HUES64 (cell line): ENCODE data around the gene SEC61B.

Source experiments
- H3K27ac ChIP-seq: 2 replicates; pipeline ENCODE4 v1.7.0; 2013; ENCODE audit warnings: low read depth, low read length, inconsistent platforms
- H3K27me3 ChIP-seq: 2 replicates; pipeline ENCODE4 v1.6.1; 2013; ENCODE audit warnings: mild to moderate bottlenecking, low read length; ENCODE audit not compliant: insufficient read depth
- H3K36me3 ChIP-seq: 2 replicates; pipeline ENCODE4 v1.6.1; 2013; ENCODE audit warnings: mild to moderate bottlenecking, low read length; ENCODE audit not compliant: insufficient read depth
- H3K4me1 ChIP-seq: 2 replicates; pipeline ENCODE4 v1.6.1; 2013; ENCODE audit warnings: mild to moderate bottlenecking, low read length, moderate library complexity; ENCODE audit not compliant: insufficient read depth
- H3K4me3 ChIP-seq: 2 replicates; pipeline ENCODE4 v1.5.1; 2013; ENCODE audit warnings: mild to moderate bottlenecking, low read length, moderate library complexity
- H3K9ac ChIP-seq: 2 replicates; pipeline ENCODE4 v1.6.1; 2013; ENCODE audit warnings: mild to moderate bottlenecking, low read depth, low read length
- H3K9me3 ChIP-seq: 2 replicates; pipeline ENCODE4 v1.6.1; 2013; ENCODE audit warnings: low read depth, low read length; ENCODE audit not compliant: insufficient read depth
- WGBS: fragments of 150-250, 120-280 bp; methylation state at CpG from one replicate; pipeline ENCODE4 v1.1.7; 2013; ENCODE audit warnings: missing lambda C conversion rate; 5-methylcytosine and 5-hydroxymethylcytosine counted together

Gene SEC61B

GRCh38 chr9:99220011-99220410 is 2.1 kb upstream of the SEC61B start:
- Histone ChIP-seq H3K4me3 (peak overlapping the region; percentile 20; the same call in 1 of the 2 replicates), H3K27ac (no peak overlapping the region), H3K4me1 (peaks cover 4% of the 10 kb centered on the region), H3K36me3 (peaks cover 41% of the 10 kb centered on the region), H3K9ac (no peak overlapping the region), H3K27me3 (no peaks in the 10 kb centered on the region), H3K9me3 (no peaks in the 10 kb centered on the region)
- 87% methylated on average over 3 of the region's 4 CpGs for WGBS

DNA sequence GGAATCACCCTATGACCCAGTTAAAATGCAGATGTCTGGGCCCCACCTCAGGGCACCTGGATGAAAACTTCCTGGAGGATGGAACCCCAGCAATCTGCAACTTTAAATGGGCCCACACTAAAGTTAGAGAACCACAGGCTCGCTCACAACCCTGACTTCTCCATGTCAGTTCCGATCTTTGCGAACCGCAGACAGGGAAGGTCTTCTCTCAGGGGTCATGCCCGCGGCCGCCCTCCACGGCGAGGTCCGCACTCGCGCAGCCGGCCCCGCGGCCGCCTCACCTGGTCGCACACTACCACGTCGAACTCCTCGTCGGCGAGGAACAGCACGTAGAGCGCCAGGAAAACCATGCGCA is 839 bp upstream of the SEC61B start:
- H3K27ac ChIP-seq: peak overlapping the region; percentile 95
- H3K4me1 ChIP-seq: peaks cover 4% of the 10 kb centered on the region; the same call in 1 of the 2 replicates
- H3K27me3 ChIP-seq: no peaks in the 10 kb centered on the region
- no peaks in the 10 kb centered on the region for H3K9me3 ChIP-seq
- peak overlapping the region; percentile 93 for H3K9ac ChIP-seq
- WGBS: under 1% methylated on average over 25 of the region's 25 CpGs
- H3K36me3 ChIP-seq: peaks cover 47% of the 10 kb centered on the region
- H3K4me3 ChIP-seq: peak overlapping the region; percentile 93

- peaks cover 4% of the 10 kb centered on the region; the same call in 1 of the 2 replicates for H3K4me1 ChIP-seq
- no peaks in the 10 kb centered on the region for H3K27me3 ChIP-seq
- no peaks in the 10 kb centered on the region for H3K9me3 ChIP-seq
- H3K9ac ChIP-seq: peak overlapping the region; percentile 93
- peak overlapping the region; percentile 93 for H3K4me3 ChIP-seq
- peaks cover 41% of the 10 kb centered on the region for H3K36me3 ChIP-seq
- peak overlapping the region; percentile 95 for H3K27ac ChIP-seq
- 14% methylated on average over 30 of the region's 30 CpGs for WGBS
Measured at GRCh38 chr9:99222416-99223270, 561 bp downstream of the SEC61B start.

GRCh38 chr9:99224445-99224844 is 2.4 kb downstream of the SEC61B start:
- H3K27ac ChIP-seq: no peak overlapping the region
- H3K27me3 ChIP-seq: no peaks in the 10 kb centered on the region
- peaks cover 49% of the 10 kb centered on the region for H3K36me3 ChIP-seq
- no peak overlapping the region for H3K9ac ChIP-seq
- peaks cover 4% of the 10 kb centered on the region; the same call in 1 of the 2 replicates for H3K4me1 ChIP-seq
- no peak overlapping the region for H3K4me3 ChIP-seq
- 87% methylated on average over 1 of the region's 2 CpGs for WGBS
- H3K9me3 ChIP-seq: no peaks in the 10 kb centered on the region

DNA sequence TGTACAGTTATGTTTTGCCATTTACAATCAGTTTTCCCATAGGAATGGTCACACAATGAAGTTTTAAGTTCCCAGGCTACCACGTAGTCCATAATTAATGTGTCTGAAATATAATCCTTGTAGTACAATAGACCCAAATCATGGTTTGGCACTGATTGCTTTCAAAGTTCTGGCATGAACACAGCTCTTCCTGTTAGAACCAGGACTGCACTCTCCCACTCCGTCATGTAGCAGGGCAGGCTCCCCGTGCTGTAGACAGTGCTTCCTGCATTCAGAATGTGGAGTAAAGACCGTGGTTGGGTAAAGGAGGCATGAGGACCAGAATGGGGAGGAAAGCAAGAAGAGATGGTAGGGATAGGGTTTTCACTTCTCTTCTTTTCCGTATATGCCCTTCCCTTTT is 4.0 kb downstream of the SEC61B start:
- Histone ChIP-seq H3K36me3 (peaks cover 65% of the 10 kb centered on the region), H3K9ac (no peak overlapping the region)
- WGBS: 95% methylated on average over 4 of the region's 5 CpGs

DNA sequence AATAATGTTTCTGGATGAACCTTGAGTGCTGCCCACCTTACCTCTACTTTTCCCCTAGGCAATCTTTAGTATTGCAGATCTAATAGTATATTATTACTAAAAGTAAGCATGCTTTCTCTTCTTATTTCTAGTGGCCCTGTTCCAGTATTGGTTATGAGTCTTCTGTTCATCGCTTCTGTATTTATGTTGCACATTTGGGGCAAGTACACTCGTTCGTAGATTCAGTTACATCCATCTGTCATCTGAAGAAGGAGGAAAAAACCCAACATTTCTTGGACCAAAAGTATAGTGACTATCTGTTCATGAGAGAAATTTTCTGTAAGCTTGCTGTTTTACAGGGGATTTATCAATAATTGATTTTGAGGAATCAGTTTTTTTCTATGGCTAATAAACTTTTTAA is 8.1 kb downstream of the SEC61B start:
- no peak overlapping the region for H3K4me3 ChIP-seq
- H3K9me3 ChIP-seq: no peaks in the 10 kb centered on the region
- peaks cover 70% of the 10 kb centered on the region for H3K36me3 ChIP-seq
- H3K9ac ChIP-seq: no peak overlapping the region
- no peaks in the 10 kb centered on the region for H3K27me3 ChIP-seq
- H3K4me1 ChIP-seq: no peaks in the 10 kb centered on the region
- 100% methylated on average over 3 of the region's 3 CpGs for WGBS
- H3K27ac ChIP-seq: no peak overlapping the region

More for the DNA sequence above, 4.0 kb downstream of the SEC61B start:
- Histone ChIP-seq H3K9me3 (no peaks in the 10 kb centered on the region), H3K4me3 (no peak overlapping the region), H3K27me3 (no peaks in the 10 kb centered on the region), H3K27ac (no peak overlapping the region), H3K4me1 (peaks cover 4% of the 10 kb centered on the region; the same call in 1 of the 2 replicates)

GRCh38 chr9:99231711-99232110 is 9.6 kb downstream of the SEC61B start:
- no peaks in the 10 kb centered on the region for H3K4me1 ChIP-seq
- H3K27me3 ChIP-seq: no peaks in the 10 kb centered on the region
- H3K27ac ChIP-seq: no peak overlapping the region
- 67% methylated on average over 2 of the region's 2 CpGs for WGBS
- no peak overlapping the region for H3K9ac ChIP-seq
- no peaks in the 10 kb centered on the region for H3K9me3 ChIP-seq
- peaks cover 62% of the 10 kb centered on the region for H3K36me3 ChIP-seq
- H3K4me3 ChIP-seq: no peak overlapping the region

DNA sequence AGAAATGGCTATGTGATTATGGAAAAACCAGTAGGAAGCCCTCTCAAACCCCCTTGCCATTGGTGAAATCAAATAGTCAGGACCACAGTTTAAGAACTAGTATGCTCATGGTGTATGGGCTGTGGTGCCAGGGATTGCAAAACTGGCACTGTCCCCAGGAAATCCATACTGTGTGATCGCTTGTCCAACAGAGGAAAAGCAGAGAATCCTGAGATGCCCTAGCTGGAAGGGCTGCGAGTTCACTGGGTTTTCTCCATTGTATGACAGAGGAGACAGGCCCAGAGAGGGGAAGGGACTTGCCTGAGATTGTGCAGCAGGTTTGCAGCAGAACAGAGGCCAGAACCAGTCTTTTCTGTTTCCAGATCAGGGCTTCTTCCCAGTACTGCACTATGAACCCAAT is 12.5 kb downstream of the SEC61B start:
- Histone ChIP-seq H3K9ac (no peak overlapping the region), H3K4me3 (no peak overlapping the region), H3K4me1 (no peaks in the 10 kb centered on the region), H3K27me3 (no peaks in the 10 kb centered on the region), H3K9me3 (no peaks in the 10 kb centered on the region), H3K27ac (no peak overlapping the region), H3K36me3 (peaks cover 37% of the 10 kb centered on the region)
- WGBS: 91% methylated on average over 2 of the region's 2 CpGs

- no peaks in the 10 kb centered on the region for H3K4me1 ChIP-seq
- H3K9me3 ChIP-seq: no peaks in the 10 kb centered on the region
- no peak overlapping the region for H3K9ac ChIP-seq
- no peak overlapping the region for H3K4me3 ChIP-seq
- H3K27me3 ChIP-seq: no peaks in the 10 kb centered on the region
- peaks cover 33% of the 10 kb centered on the region for H3K36me3 ChIP-seq
- no peak overlapping the region for H3K27ac ChIP-seq
Measured at GRCh38 chr9:99235069-99235468, 13.0 kb downstream of the SEC61B start.

DNA sequence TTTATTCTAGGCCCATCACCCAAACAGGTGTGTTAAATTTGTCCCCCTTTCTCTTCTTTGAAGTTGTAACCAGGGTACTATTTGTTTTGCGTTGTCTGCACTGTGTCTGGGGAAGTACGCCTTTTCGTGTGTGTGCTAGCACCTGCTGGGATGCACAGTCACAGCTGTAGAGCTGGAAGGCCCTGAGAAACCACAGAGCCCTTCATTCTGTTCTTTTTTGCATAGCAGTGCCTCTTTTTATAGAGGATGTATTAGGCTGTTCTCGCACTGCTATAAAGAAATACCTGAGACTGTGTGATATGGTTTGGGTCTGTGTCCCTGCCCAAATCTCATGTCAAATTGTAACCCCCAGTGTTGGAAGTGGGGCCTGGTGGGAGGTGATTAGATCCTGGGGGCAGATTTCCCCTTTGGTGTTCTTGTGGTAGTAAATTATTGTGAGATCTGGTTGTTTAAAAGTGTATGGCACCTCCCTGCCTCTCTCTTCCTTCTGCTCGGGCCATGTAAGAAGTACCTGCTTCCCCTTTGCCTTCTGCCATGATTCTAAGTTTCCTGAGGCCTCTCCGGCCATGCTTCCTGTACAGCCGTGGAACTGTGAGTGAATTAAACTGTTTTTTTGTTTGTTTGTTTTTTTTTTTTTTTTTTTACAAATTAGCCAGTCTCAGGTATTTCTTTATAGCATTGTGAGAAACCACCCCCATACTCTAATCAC is 14.0 kb downstream of the SEC61B start:
- no peaks in the 10 kb centered on the region for H3K9me3 ChIP-seq
- no peaks in the 10 kb centered on the region for H3K27me3 ChIP-seq
- H3K4me1 ChIP-seq: no peaks in the 10 kb centered on the region
- H3K4me3 ChIP-seq: no peak overlapping the region
- peaks cover 23% of the 10 kb centered on the region for H3K36me3 ChIP-seq
- H3K27ac ChIP-seq: no peak overlapping the region
- WGBS: 84% methylated on average over 7 of the region's 7 CpGs
- H3K9ac ChIP-seq: no peak overlapping the region

DNA sequence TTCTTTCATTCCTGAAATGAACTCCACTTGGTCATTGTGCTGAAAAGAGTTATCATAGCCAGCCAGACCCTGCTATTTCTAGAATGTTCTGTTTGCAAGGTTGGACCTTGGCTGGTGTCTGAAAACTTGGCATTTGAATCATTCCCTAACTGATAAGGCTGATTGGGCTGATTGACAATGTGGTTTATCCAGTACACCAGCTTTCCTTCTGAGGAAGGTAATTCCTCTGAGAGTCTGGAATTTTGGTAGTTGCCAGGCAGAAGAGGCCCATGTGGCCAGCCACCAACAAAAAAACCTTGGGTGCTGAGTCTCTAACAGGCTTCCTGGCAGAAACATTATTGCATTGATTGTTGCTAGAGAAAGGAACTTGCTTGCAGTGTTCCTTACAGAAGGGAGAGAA is 15.3 kb downstream of the SEC61B start:
- Histone ChIP-seq H3K4me3 (no peak overlapping the region), H3K9me3 (no peaks in the 10 kb centered on the region), H3K4me1 (no peaks in the 10 kb centered on the region), H3K9ac (no peak overlapping the region), H3K27me3 (no peaks in the 10 kb centered on the region), H3K27ac (no peak overlapping the region), H3K36me3 (peaks cover 10% of the 10 kb centered on the region; the same call in 1 of the 2 replicates)
